Endodermal cell (in vitro differentiated cells): Measurements from ENCODE around the gene CEP76. TPM values are rescaled to one million over a fixed set of nuclear protein-coding genes. Genes with fewer than 3 reads are reported as not detected.

Source experiments
- DNase-seq: peaks from one replicate; pipeline ENCODE4 v3.0.0-alpha.2; 2017
- H3K27ac ChIP-seq: 2 replicates; pipeline ENCODE4 v1.5.1; 2013; ENCODE audit warnings: mild to moderate bottlenecking, low read depth, low read length, moderate library complexity
- H3K27me3 ChIP-seq: 2 replicates; pipeline ENCODE4 v1.6.1; 2013; ENCODE audit warnings: mild to moderate bottlenecking, low read length, moderate library complexity; ENCODE audit not compliant: insufficient read depth, control insufficient read depth, poor library complexity, severe bottlenecking
- H3K36me3 ChIP-seq: 2 replicates; pipeline ENCODE4 v1.7.0; 2013; ENCODE audit warnings: mild to moderate bottlenecking, low read length, moderate library complexity; ENCODE audit not compliant: control insufficient read depth, insufficient read depth
- H3K4me1 ChIP-seq: one replicate; pipeline ENCODE4 v1.7.0; 2013; ENCODE audit warnings: low read length; ENCODE audit not compliant: control insufficient read depth, insufficient read depth
- H3K4me3 ChIP-seq: 2 replicates; pipeline ENCODE4 v1.5.1; 2013; ENCODE audit warnings: mild to moderate bottlenecking, low read length, moderate library complexity
- H3K9ac ChIP-seq: 2 replicates; pipeline ENCODE4 v1.6.1; 2013; ENCODE audit warnings: mild to moderate bottlenecking, low read length, moderate library complexity; ENCODE audit not compliant: poor library complexity, severe bottlenecking; ENCODE audit errors: extremely low read depth
- H3K9me3 ChIP-seq: 2 replicates; pipeline ENCODE4 v1.6.1; 2013; ENCODE audit warnings: mild to moderate bottlenecking, low read length, moderate library complexity; ENCODE audit not compliant: control insufficient read depth
- H3K27ac Mint-ChIP-seq: 2 replicates; pipeline ENCODE4 v1.8.0; 2020; ENCODE audit warnings: mixed read lengths
- H3K27me3 Mint-ChIP-seq: 2 replicates; pipeline ENCODE4 v1.8.0; 2021; ENCODE audit warnings: mild to moderate bottlenecking, mixed read lengths; ENCODE audit not compliant: insufficient read depth
- H3K36me3 Mint-ChIP-seq: 2 replicates; pipeline ENCODE4 v1.8.0; 2020; ENCODE audit warnings: low read depth, mixed read lengths
- H3K4me1 Mint-ChIP-seq: 2 replicates; pipeline ENCODE4 v1.8.0; 2020; ENCODE audit warnings: mixed read lengths
- H3K4me3 Mint-ChIP-seq: 2 replicates; pipeline ENCODE4 v1.8.0; 2020; ENCODE audit warnings: mild to moderate bottlenecking, moderate library complexity, mixed read lengths
- H3K9me3 Mint-ChIP-seq: 2 replicates; pipeline ENCODE4 v1.8.0; 2020; ENCODE audit warnings: mild to moderate bottlenecking, mixed read lengths
- CTCF ChIP-seq: fragments of 200-600 bp; sonication (generic); conservative IDR thresholded peaks from 2 replicates; pipeline ENCODE4 v1.5.0; 2021; ENCODE audit warnings: antibody characterized with exemption, mild to moderate bottlenecking
- WGBS, 2 experiments: methylation state at CpG; one replicate each; pipeline versions ENCODE4 v1.1.5 to v1.1.7; 2013; ENCODE audit warnings: missing lambda C conversion rate in 2 of 2, mixed read lengths in 1 of 2; ENCODE audit not compliant: insufficient coverage in 1 of 2, insufficient read length in 1 of 2; 5-methylcytosine and 5-hydroxymethylcytosine counted together
- total RNA-seq, 2 donors: library from RNA; stranded (reverse); fragmentation: NEBNext Ultra II Directional in 1 of 2; extraction: Animal tissue kit (Norgen Biotek cat#: 25700) in 1 of 2; gene quantifications; 2 replicates in 1 of 2; 3 replicates in 1 of 2; pipeline ENCODE4 v1.2.1, GENCODE V29; 2021

Gene CEP76
- total RNA-seq, 2 donors from 2014 or later = 17.8 to 19.2 TPM

- H3K9me3 ChIP-seq = peaks cover 13% of the 10 kb centered on the region
- no peaks in the 10 kb centered on the region for H3K4me1 ChIP-seq
- H3K27ac ChIP-seq = no peak overlapping the region
- WGBS, 2 experiments = 75% methylated on average over 2 to 4 of the region's 4 CpGs
- no peak overlapping the region for H3K4me3 ChIP-seq
- Mint-ChIP-seq H3K36me3 (peaks cover 28% of the 10 kb centered on the region), H3K27ac (no peak overlapping the region), H3K4me3 (no peak overlapping the region), H3K4me1 (no peaks in the 10 kb centered on the region), H3K9me3 (peaks cover 22% of the 10 kb centered on the region), H3K27me3 (no peaks in the 10 kb centered on the region)
- TF ChIP-seq CTCF = no peak
- DNase-seq = no peak
- no peak overlapping the region for H3K9ac ChIP-seq
- no peaks in the 10 kb centered on the region for H3K27me3 ChIP-seq
- H3K36me3 ChIP-seq = peaks cover 44% of the 10 kb centered on the region
These were observed 23.8 kb upstream of the CEP76 start for GRCh38 chr18:12726331-12726730.

GRCh38 chr18:12722731-12723130, 20.2 kb upstream of the CEP76 start:
- Mint-ChIP-seq H3K9me3 (no peaks in the 10 kb centered on the region), H3K27me3 (no peaks in the 10 kb centered on the region), H3K4me3 (no peak overlapping the region), H3K27ac (no peak overlapping the region), H3K4me1 (no peaks in the 10 kb centered on the region), H3K36me3 (peaks cover 42% of the 10 kb centered on the region)
- Histone ChIP-seq H3K27ac (no peak overlapping the region), H3K9ac (no peak overlapping the region), H3K36me3 (peaks cover 71% of the 10 kb centered on the region), H3K9me3 (no peaks in the 10 kb centered on the region), H3K4me3 (no peak overlapping the region), H3K4me1 (no peaks in the 10 kb centered on the region), H3K27me3 (no peaks in the 10 kb centered on the region)
- DNase-seq = no peak
- WGBS, 2 experiments = 80 to 97% methylated on average over 6 to 7 of the region's 7 CpGs
- TF ChIP-seq CTCF = no peak

- Histone ChIP-seq H3K36me3 (peaks cover 76% of the 10 kb centered on the region), H3K9me3 (no peaks in the 10 kb centered on the region), H3K27ac (no peak overlapping the region), H3K27me3 (no peaks in the 10 kb centered on the region), H3K9ac (no peak overlapping the region), H3K4me1 (no peaks in the 10 kb centered on the region), H3K4me3 (no peak overlapping the region)
- H3K4me1 Mint-ChIP-seq = no peaks in the 10 kb centered on the region
- WGBS, 2 experiments = 94 to 97% methylated on average over 2 to 3 of the region's 5 CpGs
- no peaks in the 10 kb centered on the region for H3K27me3 Mint-ChIP-seq
- no peaks in the 10 kb centered on the region for H3K9me3 Mint-ChIP-seq
- no peak overlapping the region for H3K27ac Mint-ChIP-seq
- TF ChIP-seq CTCF = no peak
- H3K4me3 Mint-ChIP-seq = no peak overlapping the region
- no peak for DNase-seq
- peaks cover 46% of the 10 kb centered on the region for H3K36me3 Mint-ChIP-seq
These were observed 19.2 kb upstream of the CEP76 start for GRCh38 chr18:12721495-12722275.
